GM12878 (cell line): ENCODE results near the gene DMBX1. TPM values are rescaled to one million over a fixed set of nuclear protein-coding genes. Genes with fewer than 3 reads are reported as not detected.

Source experiments
- BCL3 ChIP-seq: IDR thresholded peaks from 2 replicates; pipeline ENCODE4 v1.6.1; 2011; ENCODE audit warnings: borderline replicate concordance, low read depth, mild to moderate bottlenecking, moderate library complexity, low read length; ENCODE audit not compliant: insufficient read depth, poor library complexity, severe bottlenecking
- CHD1 ChIP-seq: IDR thresholded peaks from 2 replicates; pipeline ENCODE4 v1.6.1; 2012; ENCODE audit warnings: low read depth, low read length, improper control_type of control experiment
- ETV6 ChIP-seq, 2 experiments: fragments of 450-650 bp in 1 of 2; IDR thresholded peaks in 1 of 2; conservative IDR thresholded peaks in 1 of 2; 2 replicates each; pipeline ENCODE4 v1.6.1; 2014; ENCODE audit warnings: antibody characterized with exemption in 1 of 2, borderline replicate concordance in 1 of 2, low read depth in 1 of 2, mild to moderate bottlenecking in 1 of 2, moderate library complexity in 1 of 2
- GATAD2B ChIP-seq: fragments of 450-650 bp; conservative IDR thresholded peaks from 2 replicates; pipeline ENCODE4 v1.6.1; 2017; ENCODE audit warnings: low read depth, mild to moderate bottlenecking, moderate library complexity
- HDGF ChIP-seq: fragments of 450-650 bp; IDR thresholded peaks from 2 replicates; pipeline ENCODE4 v1.6.1; 2016; ENCODE audit warnings: antibody characterized with exemption
- IRF4 ChIP-seq: IDR thresholded peaks from 2 replicates; pipeline ENCODE4 v1.6.1; 2011; ENCODE audit warnings: low read depth, low read length
- PAX8 ChIP-seq: fragments of 450-650 bp; IDR thresholded peaks from 2 replicates; pipeline ENCODE4 v1.6.1; 2017; ENCODE audit warnings: mild to moderate bottlenecking, moderate library complexity
- REST ChIP-seq: IDR thresholded peaks from 2 replicates; pipeline ENCODE4 v1.6.1; 2012; ENCODE audit warnings: mild to moderate bottlenecking, low read depth, low read length
- ZNF274 ChIP-seq: IDR thresholded peaks from one replicate; pipeline ENCODE4 v1.8.0; 2011; ENCODE audit not compliant: insufficient read length, insufficient read depth
- polyA plus RNA-seq, 11 experiments: library from polyadenylated mRNA; depleted of rRNA in 4 of 11; unstranded in 6 of 11; stranded (reverse) in 5 of 11; fragments of >200 nt; fragmentation: Nextera tagmentation in 4 of 11; fragmentation: Illumina TruSeq in 1 of 11; extraction: Ambion mirVana in 4 of 11; extraction: Trizol in 1 of 11; gene quantifications; 1 replicate in 1 of 11; 2 replicates in 10 of 11; pipeline versions ENCODE4 v1.2.1 to v1.2.3, GENCODE V29; 2011 to 2016; ENCODE audit warnings: inconsistent platforms in 2 of 11, missing spikeins in 2 of 11, low read depth in 1 of 11
- total RNA-seq, 4 experiments: library from RNA; depleted of rRNA in 3 of 4; stranded (reverse); fragments of >200 nt in 3 of 4; fragmentation: Illumina TruSeq in 1 of 4; extraction: Trizol in 1 of 4; gene quantifications; 2 replicates each; pipeline versions ENCODE4 v1.2.1 to v1.2.3, GENCODE V29; 2013 to 2021

DMBX1 gene
- total and polyA plus RNA-seq, 10 of the 15 experiments (the other 5 are each of a cell fraction or from before 2014, with no cell fraction given): 0.03 TPM; not detected in 9

GRCh38 chr1:46510341-46510997 lies 20.8 kb downstream of the DMBX1 start (continued):
- TF ChIP-seq REST (no peak), PAX8 (no peak), BCL3 (no peak), HDGF (no peak), ETV6 (conservative IDR thresholded peaks at IDR 0.05 in 1 of 2, IDR thresholded peaks at IDR 0.05 in 1 of 2; ENCODE audit: borderline replicate concordance in 1 of 2, low read depth in 1 of 2) (no peak), IRF4 (no peak), CHD1 (no peak), GATAD2B (no peak), ZNF274 (no peak)
